PC-9 (cell line): ENCODE results near the gene NHLRC1.

ENCODE experiments used
- EZH2 ChIP-seq: fragments of 200-600 bp; sonication (generic); IDR thresholded peaks from 2 replicates; pipeline ENCODE4 v1.8.0; 2017; ENCODE audit warnings: antibody characterized with exemption, low read depth
- TF ChIP-seq, protein P1 (sequence below): fragments of 200-600 bp; sonication (generic); conservative IDR thresholded peaks from 2 replicates; pipeline ENCODE4 v1.6.1; 2017; ENCODE audit warnings: mixed run types, antibody characterized with exemption, mild to moderate bottlenecking, moderate library complexity

DNA sequence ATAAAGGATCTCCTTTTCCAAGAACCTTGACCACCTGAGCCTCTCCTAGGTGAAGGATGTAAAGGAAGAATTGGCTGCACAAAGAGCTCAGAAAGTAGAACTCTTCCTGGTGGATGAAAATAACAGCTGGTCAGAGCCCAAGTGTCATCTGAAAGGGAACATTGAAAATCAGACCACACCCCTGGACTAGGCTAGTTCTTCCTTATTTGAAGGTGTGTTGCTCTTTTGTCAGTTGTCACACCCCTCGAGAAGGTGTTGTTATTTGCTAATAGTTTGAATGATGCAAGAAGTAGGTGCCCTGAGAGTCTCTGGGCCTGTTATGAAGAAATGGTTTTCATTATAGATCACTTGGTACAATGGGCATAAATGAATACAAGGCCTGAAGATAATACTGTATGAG, 31.1 kb downstream of the NHLRC1 start:
- TF ChIP-seq, protein P1, sequence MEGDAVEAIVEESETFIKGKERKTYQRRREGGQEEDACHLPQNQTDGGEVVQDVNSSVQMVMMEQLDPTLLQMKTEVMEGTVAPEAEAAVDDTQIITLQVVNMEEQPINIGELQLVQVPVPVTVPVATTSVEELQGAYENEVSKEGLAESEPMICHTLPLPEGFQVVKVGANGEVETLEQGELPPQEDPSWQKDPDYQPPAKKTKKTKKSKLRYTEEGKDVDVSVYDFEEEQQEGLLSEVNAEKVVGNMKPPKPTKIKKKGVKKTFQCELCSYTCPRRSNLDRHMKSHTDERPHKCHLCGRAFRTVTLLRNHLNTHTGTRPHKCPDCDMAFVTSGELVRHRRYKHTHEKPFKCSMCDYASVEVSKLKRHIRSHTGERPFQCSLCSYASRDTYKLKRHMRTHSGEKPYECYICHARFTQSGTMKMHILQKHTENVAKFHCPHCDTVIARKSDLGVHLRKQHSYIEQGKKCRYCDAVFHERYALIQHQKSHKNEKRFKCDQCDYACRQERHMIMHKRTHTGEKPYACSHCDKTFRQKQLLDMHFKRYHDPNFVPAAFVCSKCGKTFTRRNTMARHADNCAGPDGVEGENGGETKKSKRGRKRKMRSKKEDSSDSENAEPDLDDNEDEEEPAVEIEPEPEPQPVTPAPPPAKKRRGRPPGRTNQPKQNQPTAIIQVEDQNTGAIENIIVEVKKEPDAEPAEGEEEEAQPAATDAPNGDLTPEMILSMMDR = no peak
- no peak for TF ChIP-seq EZH2
